Measurements from ENCODE around the gene OR5AK2.
"Not testable (repeated sequence)": the region's sequence is repeated elsewhere in the genome, so short reads cannot be mapped to it uniquely, and the experiment has no call there.

Gene OR5AK2, protein sequence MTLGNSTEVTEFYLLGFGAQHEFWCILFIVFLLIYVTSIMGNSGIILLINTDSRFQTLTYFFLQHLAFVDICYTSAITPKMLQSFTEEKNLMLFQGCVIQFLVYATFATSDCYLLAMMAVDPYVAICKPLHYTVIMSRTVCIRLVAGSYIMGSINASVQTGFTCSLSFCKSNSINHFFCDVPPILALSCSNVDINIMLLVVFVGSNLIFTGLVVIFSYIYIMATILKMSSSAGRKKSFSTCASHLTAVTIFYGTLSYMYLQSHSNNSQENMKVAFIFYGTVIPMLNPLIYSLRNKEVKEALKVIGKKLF

DNA sequence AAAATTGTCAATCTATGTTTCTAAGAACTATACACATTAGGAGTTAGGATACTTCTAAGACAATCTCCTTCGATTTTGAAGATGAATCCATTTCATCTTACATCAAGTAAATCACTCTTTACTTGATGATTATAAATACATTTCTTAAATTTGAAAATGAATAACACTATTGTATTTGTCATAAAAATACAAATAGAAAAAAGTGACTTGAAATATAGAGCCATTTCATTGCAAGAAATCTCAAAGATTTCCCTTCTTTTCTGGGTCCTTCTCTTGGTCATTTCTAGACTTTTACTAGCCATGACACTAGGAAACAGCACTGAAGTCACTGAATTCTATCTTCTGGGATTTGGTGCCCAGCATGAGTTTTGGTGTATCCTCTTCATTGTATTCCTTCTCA lies at the start of gene OR5AK2:
Gene OR5AK2 (plus strand): TSS at position 301 of the 400 bp plus-strand sequence. CDS start 0 bp downstream, at position 301.
- Mint-ChIP-seq H3K4me1 (ENCODE audit: low read depth) (no peaks in the 10 kb centered on the region), H3K27me3 (no peaks in the 10 kb centered on the region), H3K4me3 (no peak within 1 kb of the TSS), H3K27ac (no peak within 1 kb of the TSS), H3K36me3 (ENCODE audit: low read depth) (no peaks in the 10 kb centered on the region), H3K9me3 (peaks cover 8% of the 10 kb centered on the region)
- intact Hi-C loops (cut with micrococcal nuclease) = no loop called here

DNA sequence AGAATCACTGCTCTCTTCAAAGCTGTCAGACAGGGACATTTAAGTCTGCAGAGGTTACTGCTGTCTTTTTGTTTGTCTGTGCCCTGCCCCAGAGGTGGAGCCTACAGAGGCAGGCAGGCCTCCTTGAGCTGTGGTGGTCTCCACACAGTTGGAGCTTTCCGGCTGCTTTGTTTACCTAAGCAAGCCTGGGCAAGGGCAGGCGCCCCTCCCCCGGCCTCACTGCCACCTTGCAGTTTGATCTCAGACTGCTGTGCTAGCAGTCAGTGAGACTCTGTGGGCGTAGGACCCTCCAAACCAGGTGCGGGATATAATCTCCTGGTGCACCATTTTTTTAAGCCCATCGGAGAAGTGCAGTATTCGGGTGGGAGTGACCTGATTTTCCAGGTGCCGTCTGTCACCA lies 43.2 kb upstream of the OR5AK2 start:
- H3K27ac Mint-ChIP-seq; H3K4me3 Mint-ChIP-seq; intact Hi-C loops (cut with micrococcal nuclease); H3K36me3 Mint-ChIP-seq (ENCODE audit: low read depth); H3K27me3 Mint-ChIP-seq; H3K4me1 Mint-ChIP-seq (ENCODE audit: low read depth): not testable (repeated sequence)
- H3K9me3 Mint-ChIP-seq = peaks cover 50% of the 10 kb centered on the region

DNA sequence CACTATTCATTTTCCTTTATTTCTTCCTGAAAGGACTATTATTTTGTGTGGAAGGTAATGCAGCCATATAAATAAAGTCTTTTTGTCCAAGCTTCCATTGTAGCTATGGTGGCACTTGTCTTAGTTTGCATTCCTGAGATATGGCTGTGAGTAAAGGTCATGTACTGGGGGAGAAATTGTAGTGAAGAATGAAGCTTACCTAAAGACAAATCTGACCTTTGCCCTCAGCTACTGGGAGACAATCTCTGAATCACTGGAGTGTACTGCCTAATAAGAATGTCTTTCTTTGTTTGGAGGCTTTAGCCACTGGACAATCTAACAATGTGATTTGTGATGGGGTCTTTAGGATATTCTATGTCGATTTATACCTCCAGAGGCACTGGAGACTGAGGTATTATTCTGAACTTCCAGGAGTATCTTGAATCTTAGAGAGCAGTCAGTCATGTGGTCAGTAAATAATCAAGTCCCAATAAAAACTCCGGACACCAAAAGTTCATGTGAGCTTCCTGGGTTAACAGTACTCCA lies 39.7 kb upstream of the OR5AK2 start:
- Mint-ChIP-seq H3K9me3 (peaks cover 59% of the 10 kb centered on the region), H3K4me3 (no peak overlapping the region), H3K36me3 (ENCODE audit: low read depth) (no peaks in the 10 kb centered on the region), H3K4me1 (ENCODE audit: low read depth) (no peaks in the 10 kb centered on the region), H3K27me3 (no peaks in the 10 kb centered on the region), H3K27ac (no peak overlapping the region)
- intact Hi-C loops (cut with micrococcal nuclease) = no loop called here

DNA sequence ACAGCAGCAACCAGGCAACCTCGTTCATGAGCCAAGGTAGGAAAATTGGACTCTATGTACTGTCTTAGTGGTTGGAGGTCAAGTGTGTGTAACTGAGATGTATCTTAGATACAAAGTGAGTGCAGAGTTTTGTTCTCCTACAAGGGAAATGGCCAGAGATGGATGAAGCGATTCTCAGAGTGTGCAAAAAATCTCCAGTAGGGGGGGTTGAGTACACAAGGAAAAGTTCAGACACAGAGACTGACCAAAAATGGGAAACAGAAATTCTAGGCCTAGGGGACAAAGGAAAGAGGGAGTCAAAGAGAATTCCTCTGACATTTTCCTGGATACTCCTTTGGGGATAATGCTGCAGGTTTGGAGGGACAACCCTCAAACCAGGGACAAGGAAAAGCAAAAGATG lies 38.2 kb upstream of the OR5AK2 start:
- no peak overlapping the region for H3K27ac Mint-ChIP-seq
- intact Hi-C loops (cut with micrococcal nuclease) = no loop called here
- H3K36me3 Mint-ChIP-seq (ENCODE audit: low read depth) = no peaks in the 10 kb centered on the region
- H3K27me3 Mint-ChIP-seq = no peaks in the 10 kb centered on the region
- H3K4me3 Mint-ChIP-seq = no peak overlapping the region
- H3K4me1 Mint-ChIP-seq (ENCODE audit: low read depth) = no peaks in the 10 kb centered on the region
- peaks cover 53% of the 10 kb centered on the region for H3K9me3 Mint-ChIP-seq

DNA sequence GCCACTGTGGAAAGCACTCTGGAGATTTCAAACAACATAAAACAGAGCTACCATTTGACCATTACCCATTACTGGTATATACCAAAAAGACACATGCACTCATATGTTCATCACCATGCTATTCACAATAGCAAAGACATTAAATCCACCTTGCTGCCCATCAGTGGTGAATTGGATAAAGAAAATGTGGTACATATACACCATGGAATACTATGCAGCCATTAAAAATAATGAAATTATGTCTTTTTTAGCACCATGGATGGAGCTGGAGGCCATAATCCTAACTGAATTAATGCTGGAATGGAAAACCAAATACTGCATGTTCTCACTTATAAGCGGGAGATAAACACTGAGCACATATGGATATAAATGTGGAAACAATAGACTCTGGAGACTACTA lies 34.8 kb upstream of the OR5AK2 start:
- H3K4me1 Mint-ChIP-seq (ENCODE audit: low read depth); intact Hi-C loops (cut with micrococcal nuclease); H3K36me3 Mint-ChIP-seq (ENCODE audit: low read depth); H3K27ac Mint-ChIP-seq; H3K4me3 Mint-ChIP-seq; H3K27me3 Mint-ChIP-seq: not testable (repeated sequence)
- peaks cover 33% of the 10 kb centered on the region for H3K9me3 Mint-ChIP-seq

DNA sequence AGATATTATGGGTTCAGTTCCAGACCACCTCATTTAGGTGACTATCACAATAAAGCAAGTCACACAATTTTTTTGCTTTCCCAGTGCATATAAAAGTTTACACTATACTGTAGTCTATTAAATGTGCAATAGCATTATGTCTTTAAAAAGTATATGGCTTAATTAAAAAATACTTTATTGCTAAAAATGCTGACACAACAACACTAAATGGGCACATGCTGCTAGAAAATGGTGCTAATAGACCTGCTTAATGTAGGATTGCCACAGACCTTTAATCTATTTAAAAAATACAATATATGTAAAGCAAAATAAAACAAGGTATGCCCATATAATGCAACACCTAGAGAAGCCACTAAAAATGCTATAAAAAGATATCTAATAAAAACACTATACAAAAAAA lies 27.1 kb upstream of the OR5AK2 start:
- Mint-ChIP-seq H3K27me3 (no peaks in the 10 kb centered on the region), H3K4me3 (no peak overlapping the region), H3K9me3 (peaks cover 10% of the 10 kb centered on the region), H3K4me1 (ENCODE audit: low read depth) (no peaks in the 10 kb centered on the region), H3K27ac (no peak overlapping the region), H3K36me3 (ENCODE audit: low read depth) (no peaks in the 10 kb centered on the region)
- intact Hi-C loops (cut with micrococcal nuclease) = no loop called here

DNA sequence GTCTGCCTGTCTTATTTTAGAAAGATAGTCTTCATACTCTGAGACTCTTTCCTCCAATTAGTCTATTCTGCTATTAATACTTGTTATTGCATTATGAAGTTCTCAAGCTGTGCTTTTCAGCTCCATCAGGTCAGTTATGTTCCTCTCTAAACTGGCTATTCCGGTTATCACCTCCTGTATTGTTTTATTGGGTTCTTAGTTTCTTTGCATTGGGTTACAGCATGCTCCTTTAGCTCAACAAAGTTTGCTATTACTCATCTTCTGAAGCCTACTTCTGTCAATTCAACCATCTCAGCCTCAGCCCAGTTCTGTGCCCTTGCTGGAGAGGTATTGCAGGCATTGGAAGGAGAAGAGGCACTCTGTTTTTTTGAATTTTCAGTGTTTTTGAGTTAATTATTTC lies 21.0 kb upstream of the OR5AK2 start:
- Mint-ChIP-seq H3K27ac (no peak overlapping the region), H3K4me3 (no peak overlapping the region), H3K4me1 (ENCODE audit: low read depth) (no peaks in the 10 kb centered on the region), H3K9me3 (peaks cover 34% of the 10 kb centered on the region), H3K36me3 (ENCODE audit: low read depth) (no peaks in the 10 kb centered on the region), H3K27me3 (no peaks in the 10 kb centered on the region)
- intact Hi-C loops (cut with micrococcal nuclease) = no loop called here

DNA sequence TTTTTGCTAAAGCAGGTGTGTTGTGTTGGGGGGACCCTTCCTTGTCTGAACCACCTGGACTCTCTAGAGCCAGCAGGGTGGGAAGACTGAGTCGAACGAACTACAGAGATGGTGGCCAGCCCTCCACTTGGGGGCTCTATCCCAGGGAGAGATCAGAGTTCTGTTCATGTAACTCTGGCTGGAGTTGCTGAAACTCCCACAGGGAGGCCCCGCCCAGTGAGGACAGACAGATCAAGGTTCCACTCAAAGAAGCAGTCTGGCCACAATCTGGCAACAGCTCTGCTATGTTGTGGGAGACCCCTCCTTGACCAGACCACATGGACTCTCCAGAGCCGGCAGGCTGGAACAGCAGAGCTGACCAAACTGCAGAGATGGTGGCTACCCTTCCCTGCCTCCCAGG lies 20.2 kb upstream of the OR5AK2 start:
- Mint-ChIP-seq H3K9me3 (peaks cover 32% of the 10 kb centered on the region), H3K4me1 (ENCODE audit: low read depth) (no peaks in the 10 kb centered on the region), H3K27ac (no peak overlapping the region), H3K4me3 (no peak overlapping the region), H3K36me3 (ENCODE audit: low read depth) (no peaks in the 10 kb centered on the region), H3K27me3 (no peaks in the 10 kb centered on the region)
- intact Hi-C loops (cut with micrococcal nuclease) = no loop called here

DNA sequence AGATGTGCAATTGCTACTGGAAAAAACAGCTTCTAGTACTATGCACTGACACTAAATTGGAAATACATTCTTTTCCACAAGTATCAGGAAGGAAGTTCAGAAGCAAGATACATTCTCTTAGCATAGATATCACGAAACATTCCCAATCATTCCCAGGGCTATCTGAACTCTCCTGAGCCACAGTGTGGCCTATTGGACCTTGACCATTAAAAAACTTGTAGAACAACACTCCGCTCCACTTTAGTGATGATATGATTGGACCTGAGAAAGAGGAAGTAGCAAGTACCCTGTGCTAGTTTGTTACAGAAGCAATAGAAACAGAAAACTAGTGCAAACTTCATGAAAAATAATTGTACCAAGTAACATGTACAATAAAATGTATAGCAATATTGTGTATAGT lies 11.4 kb upstream of the OR5AK2 start:
- Mint-ChIP-seq H3K36me3 (ENCODE audit: low read depth) (no peaks in the 10 kb centered on the region), H3K9me3 (no peaks in the 10 kb centered on the region), H3K4me1 (ENCODE audit: low read depth) (no peaks in the 10 kb centered on the region), H3K4me3 (no peak overlapping the region), H3K27me3 (no peaks in the 10 kb centered on the region), H3K27ac (no peak overlapping the region)
- intact Hi-C loops (cut with micrococcal nuclease) = no loop called here

DNA sequence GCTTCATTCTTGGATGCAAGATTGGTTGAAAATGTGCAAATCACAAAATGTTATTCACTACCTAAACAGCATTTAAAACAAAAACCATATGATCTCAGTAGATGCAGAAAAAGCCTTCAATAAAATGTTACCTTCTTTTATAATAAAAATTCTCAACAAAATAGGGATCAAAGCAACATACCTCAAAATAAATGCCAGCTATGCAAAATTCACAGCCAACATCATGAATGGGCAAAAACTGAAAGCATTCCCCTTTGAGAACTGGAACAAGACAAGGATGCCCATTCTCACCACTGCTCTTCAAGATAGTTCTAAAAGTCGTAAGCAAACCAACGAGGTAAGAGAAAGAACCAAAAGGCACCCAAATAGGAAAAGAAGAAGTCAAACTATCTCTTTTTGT lies 2.0 kb downstream of the OR5AK2 start:
- no peaks in the 10 kb centered on the region for H3K27me3 Mint-ChIP-seq
- no peak overlapping the region for H3K4me3 Mint-ChIP-seq
- H3K27ac Mint-ChIP-seq = no peak overlapping the region
- H3K9me3 Mint-ChIP-seq = peaks cover 29% of the 10 kb centered on the region
- no peaks in the 10 kb centered on the region for H3K36me3 Mint-ChIP-seq (ENCODE audit: low read depth)
- intact Hi-C loops (cut with micrococcal nuclease) = no loop called here
- no peaks in the 10 kb centered on the region for H3K4me1 Mint-ChIP-seq (ENCODE audit: low read depth)

DNA sequence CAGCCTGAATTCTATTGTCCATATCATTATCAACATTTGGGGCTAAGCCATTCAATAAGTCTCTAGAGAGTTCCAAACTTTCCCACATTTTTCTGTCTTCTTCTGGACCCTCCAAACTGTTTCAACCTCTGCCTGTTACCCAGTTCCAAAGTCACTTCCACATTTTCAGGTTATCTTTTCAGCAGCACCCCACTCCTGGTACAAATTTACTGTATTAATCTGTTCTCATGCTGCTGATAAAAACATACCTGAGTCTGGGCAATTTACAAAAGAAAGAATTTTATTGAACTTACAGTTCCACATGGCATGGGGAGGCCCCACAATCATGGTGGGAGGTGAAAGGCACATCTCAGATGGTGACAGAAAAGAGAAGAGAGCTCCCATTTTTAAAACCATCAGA lies 5.8 kb downstream of the OR5AK2 start:
- Mint-ChIP-seq H3K27ac (no peak overlapping the region), H3K4me1 (ENCODE audit: low read depth) (no peaks in the 10 kb centered on the region), H3K36me3 (ENCODE audit: low read depth) (no peaks in the 10 kb centered on the region), H3K27me3 (no peaks in the 10 kb centered on the region), H3K4me3 (no peak overlapping the region), H3K9me3 (peaks cover 41% of the 10 kb centered on the region)
- intact Hi-C loops (cut with micrococcal nuclease) = no loop called here

DNA sequence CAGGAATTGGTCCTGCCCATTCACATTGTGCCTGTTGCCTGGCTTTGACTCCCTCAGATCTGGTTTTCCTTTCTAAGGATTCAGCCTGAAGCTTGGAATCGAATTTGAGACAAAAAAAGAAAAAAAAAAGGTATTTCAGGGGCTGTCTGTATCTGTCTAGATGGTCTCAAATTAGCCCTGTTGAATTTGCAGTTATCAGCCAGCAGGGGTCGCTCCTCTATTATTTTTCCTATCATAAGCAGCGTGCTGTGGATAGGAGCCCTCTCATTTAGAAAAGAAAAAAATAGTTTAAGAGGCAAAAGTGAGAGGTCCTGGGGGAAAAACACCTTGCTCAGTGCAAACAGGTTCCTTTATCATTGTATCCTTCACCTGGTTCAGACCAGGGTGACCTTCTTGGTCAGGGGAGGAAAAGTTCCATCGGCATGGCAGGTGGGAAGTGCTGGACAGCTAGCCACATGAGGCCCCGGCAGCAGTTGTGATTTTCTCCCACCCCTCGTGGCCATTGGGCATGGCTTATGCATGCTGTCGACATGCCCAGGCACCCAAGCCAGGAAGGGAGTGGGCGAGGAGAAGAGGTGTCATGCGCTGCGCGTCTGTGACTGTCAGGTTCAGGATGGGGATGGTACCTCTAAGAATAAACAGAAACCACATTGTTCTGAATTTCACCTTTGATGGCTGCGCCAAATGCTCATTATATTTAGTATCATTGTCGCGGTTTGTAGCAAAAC lies 13.1 kb downstream of the OR5AK2 start:
- Mint-ChIP-seq H3K4me3 (no peak overlapping the region), H3K9me3 (peaks cover 38% of the 10 kb centered on the region), H3K27me3 (no peaks in the 10 kb centered on the region), H3K27ac (no peak overlapping the region), H3K36me3 (ENCODE audit: low read depth) (no peaks in the 10 kb centered on the region), H3K4me1 (ENCODE audit: low read depth) (no peaks in the 10 kb centered on the region)
- intact Hi-C loops (cut with micrococcal nuclease) = loop anchor here (5.0 kb wide), 1 partner anchor 245 kb away; no protein-coding TSS in a partner anchor

DNA sequence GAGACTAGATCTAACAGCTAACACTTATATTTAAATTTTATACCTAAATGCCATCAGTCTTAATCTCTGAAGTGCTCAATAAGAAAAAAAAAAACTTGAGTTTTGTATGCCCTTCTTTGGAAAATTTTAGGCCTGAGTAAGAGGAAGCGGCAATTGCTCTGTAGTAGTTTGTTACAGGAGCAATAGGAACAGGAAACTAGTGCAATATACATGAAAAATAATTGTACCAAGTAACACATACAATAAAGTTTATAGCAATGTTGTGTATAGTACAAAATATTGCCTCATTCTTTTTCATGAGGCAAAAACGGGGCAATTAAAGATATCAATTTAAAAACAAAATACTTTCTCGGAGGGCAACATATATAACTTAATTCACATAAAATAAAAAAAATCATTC lies 19.7 kb downstream of the OR5AK2 start:
- Mint-ChIP-seq H3K4me3 (no peak overlapping the region), H3K27me3 (no peaks in the 10 kb centered on the region), H3K9me3 (peaks cover 2% of the 10 kb centered on the region), H3K36me3 (ENCODE audit: low read depth) (no peaks in the 10 kb centered on the region), H3K4me1 (ENCODE audit: low read depth) (no peaks in the 10 kb centered on the region), H3K27ac (no peak overlapping the region)
- intact Hi-C loops (cut with micrococcal nuclease) = no loop called here

DNA sequence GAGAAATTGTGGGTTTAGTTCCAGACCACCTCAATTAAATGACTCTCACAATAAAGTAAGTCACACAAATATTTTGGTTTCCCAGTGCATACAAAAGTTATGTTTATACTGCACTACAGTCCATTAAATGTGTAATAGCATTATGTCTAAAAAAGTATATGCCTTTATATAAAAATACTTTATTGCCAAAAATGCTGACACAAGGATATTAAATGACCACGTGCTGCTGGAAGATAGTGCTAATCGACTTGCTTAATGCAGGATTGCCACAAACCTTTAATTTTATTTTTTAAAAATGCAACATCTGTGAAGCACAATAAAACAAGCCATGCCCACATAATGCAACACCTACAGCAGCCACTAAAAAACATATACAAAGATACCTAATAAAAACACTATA lies 27.0 kb downstream of the OR5AK2 start:
- Mint-ChIP-seq H3K4me1 (ENCODE audit: low read depth) (no peaks in the 10 kb centered on the region), H3K36me3 (ENCODE audit: low read depth) (no peaks in the 10 kb centered on the region), H3K4me3 (no peak overlapping the region), H3K27me3 (no peaks in the 10 kb centered on the region), H3K9me3 (no peaks in the 10 kb centered on the region), H3K27ac (no peak overlapping the region)
- intact Hi-C loops (cut with micrococcal nuclease) = no loop called here

Measured in dendritic cell treated with granulocyte-macrophage colony-stimulating factor and Interleukin-4, amounts not matched to agents 40 ng/mL and 50 ng/mL, for 4 days (primary cell).